Measurements from ENCODE around the gene LRRC32.

The LRRC32 gene

GRCh38 chr11:76668362-76669155, 2.0 kb downstream of the LRRC32 start:
- no peak overlapping the region for H3K9ac ChIP-seq
- H4K20me1 ChIP-seq (ENCODE audit: insufficient read depth): no peaks in the 10 kb centered on the region
- H3K27me3 ChIP-seq (ENCODE audit: insufficient read depth, low read depth): no peaks in the 10 kb centered on the region; the same call in 1 of the 2 replicates
- H3K36me3 ChIP-seq (ENCODE audit: insufficient read depth): no peaks in the 10 kb centered on the region
- no peak overlapping the region for H3K4me2 ChIP-seq
- no peak overlapping the region for H3K4me3 ChIP-seq (IDR thresholded peaks at IDR 0.05; ENCODE audit: insufficient read depth, low read depth, low read length)
- H2AFZ ChIP-seq (ENCODE audit: low read depth): no peak overlapping the region
- H3K27ac ChIP-seq: no peak overlapping the region
- H3K79me2 ChIP-seq (ENCODE audit: insufficient read depth, low read depth): no peaks in the 10 kb centered on the region
- TF ChIP-seq CTCF (conservative IDR thresholded peaks at IDR 0.05; ENCODE audit: low read depth, low read length): no peak
- H3K4me1 ChIP-seq (ENCODE audit: low read depth, poor library complexity, severe bottlenecking): peaks cover 14% of the 10 kb centered on the region

- H3K79me2 ChIP-seq (ENCODE audit: insufficient read depth, low read depth): no peaks in the 10 kb centered on the region
- H3K4me2 ChIP-seq: no peak overlapping the region
- no peak overlapping the region for H3K4me3 ChIP-seq (IDR thresholded peaks at IDR 0.05; ENCODE audit: insufficient read depth, low read depth, low read length)
- no peak overlapping the region for H3K9ac ChIP-seq
- H3K27me3 ChIP-seq (ENCODE audit: insufficient read depth, low read depth): no peaks in the 10 kb centered on the region; the same call in 1 of the 2 replicates
- no peak overlapping the region for H3K27ac ChIP-seq
- H4K20me1 ChIP-seq (ENCODE audit: insufficient read depth): no peaks in the 10 kb centered on the region
- no peak for TF ChIP-seq CTCF (conservative IDR thresholded peaks at IDR 0.05; ENCODE audit: low read depth, low read length)
- H3K36me3 ChIP-seq (ENCODE audit: insufficient read depth): no peaks in the 10 kb centered on the region
- peaks cover 7% of the 10 kb centered on the region for H3K4me1 ChIP-seq (ENCODE audit: low read depth, poor library complexity, severe bottlenecking)
- no peak overlapping the region for H2AFZ ChIP-seq (ENCODE audit: low read depth)
Observed at GRCh38 chr11:76667856-76668255, 2.7 kb downstream of the LRRC32 start.

GRCh38 chr11:76667271-76667818, 3.2 kb downstream of the LRRC32 start:
- Histone ChIP-seq H3K9ac (no peak overlapping the region), H4K20me1 (ENCODE audit: insufficient read depth) (no peaks in the 10 kb centered on the region), H3K27me3 (ENCODE audit: insufficient read depth, low read depth) (no peaks in the 10 kb centered on the region; the same call in 1 of the 2 replicates), H2AFZ (ENCODE audit: low read depth) (no peak overlapping the region), H3K4me2 (no peak overlapping the region), H3K36me3 (ENCODE audit: insufficient read depth) (no peaks in the 10 kb centered on the region), H3K4me1 (ENCODE audit: low read depth, poor library complexity, severe bottlenecking) (peaks cover 2% of the 10 kb centered on the region), H3K4me3 (IDR thresholded peaks at IDR 0.05; ENCODE audit: insufficient read depth, low read depth, low read length) (no peak overlapping the region), H3K27ac (no peak overlapping the region), H3K79me2 (ENCODE audit: insufficient read depth, low read depth) (no peaks in the 10 kb centered on the region)
- no peak for TF ChIP-seq CTCF (conservative IDR thresholded peaks at IDR 0.05; ENCODE audit: low read depth, low read length)

GRCh38 chr11:76666830-76667229, 3.7 kb downstream of the LRRC32 start:
- Histone ChIP-seq H3K4me3 (IDR thresholded peaks at IDR 0.05; ENCODE audit: insufficient read depth, low read depth, low read length) (no peak overlapping the region), H3K36me3 (ENCODE audit: insufficient read depth) (no peaks in the 10 kb centered on the region), H3K9ac (no peak overlapping the region), H3K4me2 (no peak overlapping the region), H3K4me1 (ENCODE audit: low read depth, poor library complexity, severe bottlenecking) (no peaks in the 10 kb centered on the region), H3K27me3 (ENCODE audit: insufficient read depth, low read depth) (no peaks in the 10 kb centered on the region; the same call in 1 of the 2 replicates), H2AFZ (ENCODE audit: low read depth) (no peak overlapping the region), H4K20me1 (ENCODE audit: insufficient read depth) (no peaks in the 10 kb centered on the region), H3K27ac (no peak overlapping the region), H3K79me2 (ENCODE audit: insufficient read depth, low read depth) (no peaks in the 10 kb centered on the region)
- no peak for TF ChIP-seq CTCF (conservative IDR thresholded peaks at IDR 0.05; ENCODE audit: low read depth, low read length)

Data from KMS-11 (cell line).